Measurements from ENCODE around the gene ARSK. TPM values are rescaled to one million over a fixed set of nuclear protein-coding genes. Genes with fewer than 3 reads are reported as not detected.

Gene ARSK
- total and polyA plus RNA-seq, 2 of the 13 experiments (the other 11 are each of a cell fraction or from before 2014, with no cell fraction given), result 7.9 TPM

- H4K20me1 ChIP-seq (ENCODE audit: insufficient read depth, low read length), result no peaks in the 10 kb centered on the region
- no peaks in the 10 kb centered on the region for H3K79me2 ChIP-seq (ENCODE audit: insufficient read depth, low read length)
- no peaks in the 10 kb centered on the region for H3K36me3 ChIP-seq (replicated peaks in 1 of 2; ENCODE audit: control insufficient read depth in 1 of 2, insufficient read depth in 2 of 2, low read length in 2 of 2)
- intact Hi-C loops (cut with micrococcal nuclease; ENCODE audit: unreplicated experiment) (loop anchor here (5.0 kb wide), 1 partner anchor 62 kb away; the partner anchor contains the start of gene ARSK), in situ Hi-C loops (cut with HindIII; ENCODE audit: extremely low pct_ligation_motif_present, low pct_unique_long_range_greater_than_20kb) (no loop called here)
- ATAC-seq (no peak), DNase-seq (ENCODE audit: low spot score) (no peak), FAIRE-seq (no peak)
- H3K4me1 ChIP-seq (ENCODE audit: insufficient read depth, low read length), result peaks cover 25% of the 10 kb centered on the region
- ChIA-PET POLR2A (no interaction called here), CTCF (ENCODE audit: low intra/inter-chr PET ratio, low total read pairs) (no interaction called here)
- no peak overlapping the region for H3K4me3 ChIP-seq (replicated peaks in 1 of 3; ENCODE audit: insufficient read depth in 1 of 3, low read depth in 2 of 3, low read length in 3 of 3)
- TF ChIP-seq NFYC (CRISPR knock-in tag; IDR thresholded peaks at IDR 0.05), result no peak
- no peak for TF ChIP-seq KMT2B (CRISPR knock-in tag; IDR thresholded peaks at IDR 0.05)
- no peak for TF ChIP-seq MAF1 (CRISPR knock-in tag; IDR thresholded peaks at IDR 0.05; ENCODE audit: borderline replicate concordance)
- TF ChIP-seq ATAD3A (CRISPR knock-in tag; IDR thresholded peaks at IDR 0.05), result no peak
- no peak for TF ChIP-seq ZNF503 (CRISPR knock-in tag; IDR thresholded peaks at IDR 0.05)
- no peak for TF ChIP-seq MXD1 (CRISPR knock-in tag; IDR thresholded peaks at IDR 0.05)
- no peak for TF ChIP-seq RARG (CRISPR knock-in tag; IDR thresholded peaks at IDR 0.05; ENCODE audit: low read depth)
- no peak for TF ChIP-seq ZNF343 (CRISPR knock-in tag; IDR thresholded peaks at IDR 0.05)
- TF ChIP-seq CC2D1A (CRISPR knock-in tag; IDR thresholded peaks at IDR 0.05), result no peak
- no peak for TF ChIP-seq IRF9 (CRISPR knock-in tag; IDR thresholded peaks at IDR 0.05; ENCODE audit: borderline replicate concordance)
- TF ChIP-seq ZNF256 (CRISPR knock-in tag; conservative IDR thresholded peaks at IDR 0.05), result no peak
- H3K9ac ChIP-seq (ENCODE audit: insufficient read depth, low read depth, low read length), result no peak overlapping the region
- BruUV-seq (replicated peaks), result no TSS peak
- H2AFZ ChIP-seq (ENCODE audit: low read length), result no peak overlapping the region
- H3K27ac ChIP-seq (ENCODE audit: extremely low read length, insufficient read depth, low read length), result no peak overlapping the region
- WGBS (ENCODE audit: low lambda C conversion rate), result 84% methylated on average over 4 of the region's 4 CpGs
- H3K4me2 ChIP-seq (ENCODE audit: low read depth, low read length), result peak overlapping the region; percentile 85; the same call in 1 of the 2 replicates
- H3K9me3 ChIP-seq (ENCODE audit: low read length), result no peaks in the 10 kb centered on the region
- H3K27me3 ChIP-seq (ENCODE audit: control insufficient read depth in 1 of 2, insufficient read depth in 2 of 2, low read length in 2 of 2), result peaks cover 7 to 58% of the 10 kb centered on the region in 2 experiments
These were observed 64.2 kb downstream of the ARSK start for GRCh38 chr5:95619096-95619495.

Data from HepG2 (cell line).